Loucy (cell line): Measurements from ENCODE around the gene EHBP1L1.

Experiments
- H2AFZ ChIP-seq: fragments of 200-600 bp; sonication (generic); 2 replicates; pipeline ENCODE4 v1.6.0; 2016; ENCODE audit warnings: antibody characterized with exemption, mild to moderate bottlenecking, low read length, moderate library complexity
- H3F3A ChIP-seq: fragments of 200-600 bp; 2 replicates; pipeline ENCODE4 v1.6.0; 2016; ENCODE audit warnings: antibody characterized with exemption, low read depth, mild to moderate bottlenecking
- H3K27me3 ChIP-seq: fragments of 200-600 bp; sonication (generic); 2 replicates; pipeline ENCODE4 v1.6.1; 2014; ENCODE audit warnings: low read length, mild to moderate bottlenecking; ENCODE audit not compliant: insufficient read depth, poor library complexity, severe bottlenecking
- H3K36me3 ChIP-seq: fragments of 200-600 bp; sonication (generic); 2 replicates; pipeline ENCODE4 v1.6.1; 2016; ENCODE audit warnings: low read length; ENCODE audit not compliant: insufficient read depth
- H3K4me1 ChIP-seq: fragments of 200-600 bp; sonication (generic); 2 replicates; pipeline ENCODE4 v1.5.1; 2014; ENCODE audit warnings: low read length, mild to moderate bottlenecking; ENCODE audit not compliant: insufficient read depth, poor library complexity, severe bottlenecking
- H3K4me2 ChIP-seq: fragments of 200-600 bp; sonication (generic); 2 replicates; pipeline ENCODE4 v1.6.0; 2014; ENCODE audit warnings: antibody characterized with exemption, low read length, low read depth, mild to moderate bottlenecking; ENCODE audit not compliant: poor library complexity, severe bottlenecking
- H3K4me3 ChIP-seq: fragments of 200-600 bp; sonication (generic); 2 replicates; pipeline ENCODE4 v1.5.1; 2014; ENCODE audit warnings: low read length, mild to moderate bottlenecking, mixed read lengths; ENCODE audit not compliant: poor library complexity, severe bottlenecking
- H3K79me2 ChIP-seq: fragments of 200-600 bp; sonication (generic); 2 replicates; pipeline ENCODE4 v1.6.1; 2014; ENCODE audit warnings: low read length; ENCODE audit not compliant: insufficient read depth
- H3K9ac ChIP-seq: fragments of 200-600 bp; sonication (generic); 2 replicates; pipeline ENCODE4 v1.6.0; 2014; ENCODE audit warnings: mild to moderate bottlenecking, low read depth, low read length, moderate library complexity; ENCODE audit not compliant: poor library complexity, severe bottlenecking
- H3K9me2 ChIP-seq: fragments of 200-600 bp; sonication (generic); replicated peaks from 2 replicates; pipeline ENCODE4 v1.6.1; 2016; ENCODE audit warnings: low read depth, low read length, mixed read lengths
- H3K9me3 ChIP-seq: fragments of 200-600 bp; sonication (generic); 2 replicates; pipeline ENCODE4 v1.6.1; 2014; ENCODE audit warnings: mild to moderate bottlenecking, antibody characterized with exemption, low read length, low read depth; ENCODE audit not compliant: insufficient read depth
- H4K20me1 ChIP-seq: fragments of 200-600 bp; sonication (generic); 2 replicates; pipeline ENCODE4 v1.6.0; 2014; ENCODE audit warnings: antibody characterized with exemption, low read length, mild to moderate bottlenecking; ENCODE audit not compliant: insufficient read depth, poor library complexity, severe bottlenecking
- EZH2phosphoT487 ChIP-seq: fragments of 200-600 bp; IDR thresholded peaks from 2 replicates; pipeline ENCODE4 v1.6.1; 2018; ENCODE audit warnings: antibody characterized with exemption, mild to moderate bottlenecking, moderate library complexity, borderline replicate concordance
- TF ChIP-seq, protein P1 (sequence below): fragments of 200-600 bp; sonication (generic); conservative IDR thresholded peaks from 2 replicates; pipeline ENCODE4 v1.5.1; 2014; ENCODE audit warnings: mild to moderate bottlenecking, antibody characterized with exemption, low read length

The EHBP1L1 gene

DNA sequence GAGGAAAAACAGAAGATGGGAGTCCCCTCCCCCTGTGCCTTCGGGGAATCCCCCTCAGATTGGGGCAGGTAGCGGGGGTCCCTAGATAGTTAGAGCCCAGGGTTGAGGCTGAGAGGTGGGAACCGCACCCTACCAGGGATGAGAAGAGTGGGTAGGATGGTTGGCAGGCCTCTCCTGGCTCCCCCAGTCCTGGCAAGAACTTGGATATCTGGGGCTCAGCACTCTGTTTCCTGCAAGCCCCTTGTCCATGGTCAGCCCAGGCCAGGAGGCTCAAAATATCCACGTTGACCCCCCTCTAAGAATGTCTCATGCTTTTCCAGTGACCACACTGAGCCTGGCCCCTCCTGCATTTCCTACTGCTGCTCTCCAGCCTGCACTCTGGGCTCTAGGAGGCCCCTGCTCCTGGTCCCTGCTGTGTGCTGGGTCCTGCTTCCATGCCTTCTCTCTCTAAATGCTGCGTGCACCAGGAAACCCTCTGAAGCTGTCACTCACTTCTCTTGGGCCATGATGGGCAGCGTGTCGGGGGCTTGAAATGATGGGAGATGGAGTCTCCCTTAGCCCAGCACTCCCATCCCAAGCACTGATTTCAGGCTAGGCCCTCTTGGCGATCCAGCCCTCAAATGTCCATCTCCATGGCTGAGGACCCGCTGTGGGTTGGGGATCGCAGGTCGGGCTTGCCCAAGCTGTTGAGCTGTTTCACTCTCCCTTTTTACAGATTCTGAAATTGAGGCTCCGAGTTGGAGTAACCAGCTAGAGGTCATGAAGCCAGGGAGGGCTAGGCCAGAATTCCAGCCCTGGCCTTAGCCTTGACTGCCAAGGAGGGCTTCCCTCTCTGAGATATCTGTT is 36.1 kb downstream of the EHBP1L1 start:
- no peak overlapping the region for H2AFZ ChIP-seq
- H3K4me1 ChIP-seq: peaks cover 46% of the 10 kb centered on the region
- H3K9ac ChIP-seq: peak overlapping the region; percentile 99
- H3K4me3 ChIP-seq: peak overlapping the region; percentile 77
- H3F3A ChIP-seq: no peaks in the 10 kb centered on the region
- H3K9me2 ChIP-seq: no peaks in the 10 kb centered on the region
- peaks cover 84% of the 10 kb centered on the region for H3K79me2 ChIP-seq
- H3K27me3 ChIP-seq: no peaks in the 10 kb centered on the region
- peaks cover 10% of the 10 kb centered on the region; the same call in 1 of the 2 replicates for H3K36me3 ChIP-seq
- TF ChIP-seq, protein P1, sequence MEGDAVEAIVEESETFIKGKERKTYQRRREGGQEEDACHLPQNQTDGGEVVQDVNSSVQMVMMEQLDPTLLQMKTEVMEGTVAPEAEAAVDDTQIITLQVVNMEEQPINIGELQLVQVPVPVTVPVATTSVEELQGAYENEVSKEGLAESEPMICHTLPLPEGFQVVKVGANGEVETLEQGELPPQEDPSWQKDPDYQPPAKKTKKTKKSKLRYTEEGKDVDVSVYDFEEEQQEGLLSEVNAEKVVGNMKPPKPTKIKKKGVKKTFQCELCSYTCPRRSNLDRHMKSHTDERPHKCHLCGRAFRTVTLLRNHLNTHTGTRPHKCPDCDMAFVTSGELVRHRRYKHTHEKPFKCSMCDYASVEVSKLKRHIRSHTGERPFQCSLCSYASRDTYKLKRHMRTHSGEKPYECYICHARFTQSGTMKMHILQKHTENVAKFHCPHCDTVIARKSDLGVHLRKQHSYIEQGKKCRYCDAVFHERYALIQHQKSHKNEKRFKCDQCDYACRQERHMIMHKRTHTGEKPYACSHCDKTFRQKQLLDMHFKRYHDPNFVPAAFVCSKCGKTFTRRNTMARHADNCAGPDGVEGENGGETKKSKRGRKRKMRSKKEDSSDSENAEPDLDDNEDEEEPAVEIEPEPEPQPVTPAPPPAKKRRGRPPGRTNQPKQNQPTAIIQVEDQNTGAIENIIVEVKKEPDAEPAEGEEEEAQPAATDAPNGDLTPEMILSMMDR: no peak
- peak overlapping the region; percentile 94 for H3K4me2 ChIP-seq
- H3K9me3 ChIP-seq: no peaks in the 10 kb centered on the region
- H4K20me1 ChIP-seq: peaks cover 53% of the 10 kb centered on the region

DNA sequence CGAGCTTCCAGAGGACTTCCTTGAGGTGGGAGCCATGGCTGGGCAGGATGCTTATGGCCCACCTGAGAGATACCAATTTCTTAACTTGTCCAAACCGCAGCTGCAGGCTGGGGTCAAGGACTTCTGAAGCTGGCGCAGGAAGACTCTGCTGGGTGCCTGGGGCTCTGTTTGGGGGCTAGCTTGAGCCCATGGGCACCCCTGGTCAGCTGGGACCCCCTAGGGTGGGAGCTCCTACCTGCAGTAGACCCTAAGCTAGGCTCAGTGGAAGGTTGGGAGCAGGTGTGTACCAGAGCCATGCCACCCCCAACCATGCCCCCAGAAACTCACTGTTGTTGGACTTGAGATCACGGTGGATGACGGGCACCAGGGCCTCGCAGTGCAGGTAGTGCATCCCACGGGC is 36.8 kb downstream of the EHBP1L1 start:
- Histone ChIP-seq H3K36me3 (peaks cover 8% of the 10 kb centered on the region; the same call in 1 of the 2 replicates), H3K9me2 (no peaks in the 10 kb centered on the region), H3K27me3 (no peaks in the 10 kb centered on the region), H3K4me1 (peaks cover 50% of the 10 kb centered on the region), H3K79me2 (peaks cover 91% of the 10 kb centered on the region), H3K4me3 (peak overlapping the region; percentile 77), H4K20me1 (peaks cover 60% of the 10 kb centered on the region), H3F3A (no peaks in the 10 kb centered on the region), H3K9ac (peak overlapping the region; percentile 99), H3K9me3 (no peaks in the 10 kb centered on the region), H2AFZ (no peak overlapping the region), H3K4me2 (peak overlapping the region; percentile 94)
- TF ChIP-seq, protein P1: no peak
- TF ChIP-seq EZH2phosphoT487: no peak

DNA sequence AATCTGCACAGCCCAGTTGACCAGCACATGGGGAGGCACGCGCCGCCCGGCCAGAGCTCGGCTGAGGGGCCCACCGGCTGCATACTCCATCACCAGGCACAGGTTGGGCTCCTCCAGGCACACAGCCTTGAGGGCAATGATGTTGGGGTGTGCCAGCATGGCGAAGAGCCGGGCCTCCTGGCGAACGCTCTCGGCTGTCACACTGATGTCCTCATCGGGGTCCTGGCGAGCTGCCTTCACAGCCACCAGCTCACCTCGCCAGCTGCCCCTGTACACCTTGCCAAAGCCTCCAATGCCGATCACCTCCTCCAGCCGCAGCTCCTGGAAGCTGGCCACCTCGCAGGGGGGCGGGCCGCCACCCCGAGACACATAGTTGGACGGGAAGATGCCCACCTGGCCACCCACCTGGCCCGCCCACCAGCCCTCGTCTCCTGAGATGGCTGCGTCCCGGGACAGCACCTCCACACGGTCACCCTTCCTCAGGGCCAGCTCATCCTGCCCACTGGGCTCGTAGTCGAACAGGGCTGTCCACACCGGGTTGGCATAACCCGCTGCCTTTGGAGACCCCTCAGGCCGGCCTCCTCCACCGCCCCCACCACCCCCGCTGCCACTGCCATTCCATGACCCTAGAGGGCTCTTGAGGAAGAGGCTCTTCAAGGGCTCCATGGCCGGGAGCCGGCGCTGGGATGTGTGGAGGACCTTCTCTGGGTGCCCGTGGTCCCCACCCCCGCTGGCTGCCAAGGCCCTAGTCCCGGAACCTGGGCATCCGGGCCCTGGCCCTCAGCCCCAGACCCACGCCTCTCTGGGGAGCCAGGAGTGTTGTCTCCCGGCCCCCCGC is 37.5 kb downstream of the EHBP1L1 start:
- H3K4me3 ChIP-seq: peak overlapping the region; percentile 77
- 0 out of 2 replicates have a peak overlapping the region, but pooled peaks have one; percentile 24 for H2AFZ ChIP-seq
- H3K27me3 ChIP-seq: no peaks in the 10 kb centered on the region
- peak overlapping the region; percentile 99 for H3K9ac ChIP-seq
- no peaks in the 10 kb centered on the region for H3K9me2 ChIP-seq
- no peaks in the 10 kb centered on the region for H3K9me3 ChIP-seq
- peaks cover 7% of the 10 kb centered on the region; the same call in 1 of the 2 replicates for H3K36me3 ChIP-seq
- H3K4me1 ChIP-seq: peaks cover 50% of the 10 kb centered on the region
- no peak for TF ChIP-seq EZH2phosphoT487
- H4K20me1 ChIP-seq: peaks cover 67% of the 10 kb centered on the region
- peak overlapping the region; percentile 94 for H3K4me2 ChIP-seq
- H3F3A ChIP-seq: no peaks in the 10 kb centered on the region
- peaks cover 93% of the 10 kb centered on the region for H3K79me2 ChIP-seq
